Uterus (tissue), 4 donors: ENCODE measurements around the gene KDELR3. TPM values are rescaled to one million over a fixed set of nuclear protein-coding genes. Genes with fewer than 3 reads are reported as not detected.

Source experiments
- DNase-seq, 2 donors: peaks; one replicate each; pipeline ENCODE4 v3.0.0-alpha.2; 2019 to 2020
- H3K27ac ChIP-seq, 2 donors: fragments of 200-600 bp; sonication (generic); 1 replicate in 1 of 2; 2 replicates in 1 of 2; pipeline ENCODE4 v1.5.1; 2016 to 2018
- H3K27me3 ChIP-seq, 2 donors: fragments of 200-600 bp; sonication (generic); one replicate each; pipeline ENCODE4 v1.5.1; 2018 to 2019; ENCODE audit warnings: control low read depth in 1 of 2
- H3K36me3 ChIP-seq, 2 donors: fragments of 200-600 bp; sonication (generic); one replicate each; pipeline ENCODE4 v1.5.1; 2019; ENCODE audit warnings: control low read depth in 1 of 2
- H3K4me1 ChIP-seq, 2 donors: fragments of 200-600 bp; sonication (generic); one replicate each; pipeline ENCODE4 v1.5.1; 2018 to 2019; ENCODE audit warnings: control low read depth in 1 of 2
- H3K4me3 ChIP-seq, 2 donors: fragments of 200-600 bp; sonication (generic); 1 replicate in 1 of 2; 2 replicates in 1 of 2; pipeline ENCODE4 v1.5.1; 2018 to 2019; ENCODE audit warnings: mild to moderate bottlenecking in 1 of 2
- H3K9me3 ChIP-seq, 2 donors: fragments of 200-600 bp; sonication (generic); one replicate each; pipeline ENCODE4 v1.5.1; 2019; ENCODE audit warnings: control low read depth in 1 of 2
- CTCF ChIP-seq, 4 experiments: fragments of 200-600 bp in 2 of 4; fragments of 450-650 bp in 2 of 4; sonication (generic) in 2 of 4; IDR thresholded peaks; one replicate each; pipeline ENCODE4 v1.5.1; 2016 to 2019; ENCODE audit warnings: antibody characterized with exemption in 4 of 4, mild to moderate bottlenecking in 2 of 4, moderate library complexity in 1 of 4
- POLR2A ChIP-seq, 2 donors: fragments of 450-650 bp; IDR thresholded peaks; one replicate each; pipeline ENCODE4 v1.6.1; 2016; ENCODE audit warnings: antibody characterized with exemption in 2 of 2, mild to moderate bottlenecking in 1 of 2, moderate library complexity in 1 of 2
- intact Hi-C: fragments of 100-400 bp; cut with DNase I; formaldehyde crosslinking; loops from one replicate; pipeline ENCODE4 v1.15.1; 2023; ENCODE audit warnings: low total_unique reads
- total RNA-seq, 4 donors: library from RNA; depleted of rRNA in 3 of 4; stranded (reverse); fragments of >200 nt in 3 of 4; gene quantifications; one replicate each; pipeline versions ENCODE4 v1.1.0 to v1.2.4, GENCODE V29; 2014 to 2023
- donor health status: DM: yes; HTN: yes; CAD: no.

The KDELR3 gene
- total RNA-seq, 4 donors from 2014 or later = 0.77 to 43.1 (median 4.7) TPM; not detected in 1

- TF ChIP-seq CTCF (IDR thresholded peaks at IDR 0.05) = no peak
- no peak for TF ChIP-seq POLR2A (IDR thresholded peaks at IDR 0.05)
- Histone ChIP-seq H3K36me3 (no peaks in the 10 kb centered on the region), H3K4me1 (no peaks in the 10 kb centered on the region), H3K4me3 (no peak overlapping the region), H3K27me3 (no peaks in the 10 kb centered on the region), H3K27ac (no peak overlapping the region), H3K9me3 (no peaks in the 10 kb centered on the region)
- no peak for DNase-seq
- intact Hi-C loops = no loop called here
Measured at GRCh38 chr22:38432264-38432663, 35.6 kb upstream of the KDELR3 start.

- intact Hi-C loops = no loop called here
- DNase-seq = no peak
- Histone ChIP-seq H3K27ac (no peak overlapping the region), H3K27me3 (no peaks in the 10 kb centered on the region), H3K36me3 (no peaks in the 10 kb centered on the region), H3K4me3 (no peak overlapping the region), H3K4me1 (no peaks in the 10 kb centered on the region), H3K9me3 (no peaks in the 10 kb centered on the region)
- TF ChIP-seq CTCF (IDR thresholded peaks at IDR 0.05) (no peak), POLR2A (IDR thresholded peaks at IDR 0.05) (no peak)
Measured at GRCh38 chr22:38433871-38434270, 34.0 kb upstream of the KDELR3 start.

GRCh38 chr22:38435010-38435409 lies 32.9 kb upstream of the KDELR3 start:
- no peak overlapping the region for H3K4me3 ChIP-seq
- no peaks in the 10 kb centered on the region for H3K27me3 ChIP-seq
- H3K9me3 ChIP-seq = no peaks in the 10 kb centered on the region
- TF ChIP-seq POLR2A (IDR thresholded peaks at IDR 0.05) (no peak), CTCF (IDR thresholded peaks at IDR 0.05) (no peak)
- DNase-seq = no peak
- no peaks in the 10 kb centered on the region for H3K4me1 ChIP-seq
- no peaks in the 10 kb centered on the region for H3K36me3 ChIP-seq
- no peak overlapping the region for H3K27ac ChIP-seq
- intact Hi-C loops = no loop called here

- no peaks in the 10 kb centered on the region for H3K27me3 ChIP-seq
- no peaks in the 10 kb centered on the region for H3K4me1 ChIP-seq
- TF ChIP-seq CTCF (IDR thresholded peaks at IDR 0.05) (no peak), POLR2A (IDR thresholded peaks at IDR 0.05) (no peak)
- H3K36me3 ChIP-seq = no peaks in the 10 kb centered on the region
- H3K27ac ChIP-seq = no peak overlapping the region
- no peak for DNase-seq
- intact Hi-C loops = no loop called here
- no peak overlapping the region for H3K4me3 ChIP-seq
- no peaks in the 10 kb centered on the region for H3K9me3 ChIP-seq
Measured at GRCh38 chr22:38435965-38436364, 31.9 kb upstream of the KDELR3 start.

GRCh38 chr22:38436629-38437395 lies 31.1 kb upstream of the KDELR3 start:
- TF ChIP-seq CTCF (IDR thresholded peaks at IDR 0.05) (no peak), POLR2A (IDR thresholded peaks at IDR 0.05) (no peak)
- no peaks in the 10 kb centered on the region for H3K36me3 ChIP-seq
- H3K4me3 ChIP-seq = no peak overlapping the region
- intact Hi-C loops = no loop called here
- no peak overlapping the region for H3K27ac ChIP-seq
- H3K4me1 ChIP-seq = no peaks in the 10 kb centered on the region
- DNase-seq = no peak
- H3K27me3 ChIP-seq = no peaks in the 10 kb centered on the region
- H3K9me3 ChIP-seq = no peaks in the 10 kb centered on the region
